Measurements from ENCODE around the gene LILRB3.
"Not testable (repeated sequence)": the region's sequence is repeated elsewhere in the genome, so short reads cannot be mapped to it uniquely, and the experiment has no call there.

LILRB3 gene

GRCh38 chr19:54208784-54209057 is 14.1 kb downstream of the LILRB3 start:
- H3K4me3 ChIP-seq (ENCODE audit: low read length) = no peak overlapping the region
- no peak for TF ChIP-seq ZNF274 (IDR thresholded peaks at IDR 0.05; ENCODE audit: low read depth, low read length)

DNA sequence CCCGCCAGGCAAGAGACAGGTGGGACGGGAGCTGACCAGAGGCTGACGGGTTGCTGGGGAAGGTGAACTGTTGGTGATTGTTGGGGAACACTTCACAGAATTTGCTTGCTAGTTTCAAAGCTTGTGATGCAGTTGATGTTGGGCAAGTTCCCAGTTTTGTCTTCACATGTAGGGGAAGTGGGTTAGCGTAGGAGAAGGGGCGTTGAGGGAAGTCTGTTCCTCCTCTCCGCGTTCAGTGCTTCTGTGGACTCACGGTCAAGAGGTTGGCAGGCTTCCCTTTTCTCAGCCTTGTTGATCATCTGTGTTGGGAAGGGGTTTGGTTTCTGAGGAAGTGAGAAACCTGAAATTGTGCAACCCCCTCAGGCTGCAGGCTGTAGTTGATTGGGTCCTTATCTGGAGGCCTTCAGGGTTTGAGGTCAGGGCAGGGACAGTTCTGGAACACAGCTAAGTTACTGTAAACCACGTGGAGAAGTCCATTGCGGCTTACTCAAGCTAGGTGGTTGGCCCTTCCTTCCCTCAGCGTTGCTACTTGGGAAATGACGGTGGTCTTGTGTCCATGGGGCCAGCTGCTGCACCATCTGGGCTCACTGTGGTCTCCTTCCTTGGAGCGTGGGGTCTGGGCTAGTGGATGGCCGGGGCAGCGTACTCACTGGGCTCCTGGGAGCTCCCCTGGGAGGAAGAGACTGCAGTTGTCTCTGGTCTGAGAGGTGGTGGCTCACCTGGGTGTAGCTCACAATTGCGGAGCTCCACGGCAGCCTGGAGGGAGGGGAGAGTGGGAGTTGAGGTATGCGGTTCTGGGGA is 14.6 kb downstream of the LILRB3 start:
- TF ChIP-seq ZNF274 (IDR thresholded peaks at IDR 0.05; ENCODE audit: low read depth, low read length) = no peak

DNA sequence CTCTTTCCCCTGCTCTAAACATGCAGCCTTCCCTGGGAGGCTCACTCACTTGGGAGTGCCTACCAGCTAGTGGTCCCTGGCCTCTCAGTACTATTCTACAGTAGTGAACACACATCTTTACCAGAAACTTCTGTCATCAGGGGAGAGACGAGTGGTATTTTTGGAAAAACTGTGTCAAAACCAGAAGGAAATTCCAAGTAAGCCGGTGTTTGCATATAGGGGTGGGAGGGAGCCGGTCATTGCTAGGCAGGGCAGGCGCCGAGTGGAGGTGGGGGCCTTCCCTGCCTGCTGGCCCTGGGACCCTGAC is 15.2 kb downstream of the LILRB3 start:
- H3K4me3 ChIP-seq (ENCODE audit: low read length) = no peak overlapping the region; the same call in 1 of the 2 replicates

More for the DNA sequence above, 14.6 kb downstream of the LILRB3 start:
- H3K4me3 ChIP-seq (ENCODE audit: low read length) = no peak overlapping the region

DNA sequence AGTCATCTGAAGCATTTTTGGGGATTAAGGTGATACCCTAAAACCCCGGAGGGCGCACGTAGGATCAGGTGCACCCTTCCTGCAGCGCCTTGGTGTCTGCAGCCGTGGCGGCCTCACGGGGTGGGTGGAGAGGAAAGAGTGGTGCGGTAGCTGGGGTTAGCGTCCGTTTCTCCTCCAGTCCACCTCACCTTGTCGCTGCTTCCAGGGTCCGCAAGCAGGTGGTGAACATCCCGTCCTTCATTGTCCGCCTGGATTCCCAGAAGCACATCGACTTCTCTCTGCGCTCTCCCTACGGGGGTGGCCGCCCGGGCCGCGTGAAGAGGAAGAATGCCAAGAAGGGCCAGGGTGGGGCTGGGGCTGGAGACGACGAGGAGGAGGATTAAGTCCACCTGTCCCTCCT is 15.6 kb downstream of the LILRB3 start:
- not testable (repeated sequence) for H3K4me3 ChIP-seq (ENCODE audit: low read length)

More for the DNA sequence above, 15.2 kb downstream of the LILRB3 start:
- TF ChIP-seq ZNF274 (IDR thresholded peaks at IDR 0.05; ENCODE audit: low read depth, low read length) = no peak

DNA sequence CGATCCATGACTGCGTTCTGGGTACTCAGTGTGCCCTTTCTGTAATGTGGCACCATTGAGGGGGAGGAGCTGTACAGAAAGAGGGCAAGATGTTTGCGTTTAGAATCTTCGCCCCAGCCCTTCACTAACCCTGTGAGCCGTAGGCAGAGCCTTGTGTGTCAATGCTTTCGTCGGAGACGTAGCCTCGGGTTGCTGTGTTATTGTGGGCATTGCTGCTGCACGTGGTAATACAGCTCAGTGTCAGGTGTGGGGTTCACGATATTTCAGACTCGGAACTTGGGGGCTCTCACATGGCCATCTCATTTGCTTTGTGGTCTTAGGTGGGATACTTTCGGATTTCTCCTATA is 16.0 kb downstream of the LILRB3 start:
- TF ChIP-seq ZNF274 (IDR thresholded peaks at IDR 0.05; ENCODE audit: low read depth, low read length) = no peak
- no peak overlapping the region; the same call in 1 of the 2 replicates for H3K4me3 ChIP-seq (ENCODE audit: low read length)

GRCh38 chr19:54206030-54206830 is 16.6 kb downstream of the LILRB3 start:
- H3K4me3 ChIP-seq (ENCODE audit: low read length) = no peak overlapping the region; the same call in 1 of the 2 replicates
- no peak for TF ChIP-seq ZNF274 (IDR thresholded peaks at IDR 0.05; ENCODE audit: low read depth, low read length)

- TF ChIP-seq ZNF274 (IDR thresholded peaks at IDR 0.05; ENCODE audit: low read depth, low read length) = no peak
- no peak overlapping the region for H3K4me3 ChIP-seq (ENCODE audit: low read length)
Measured at GRCh38 chr19:54204767-54205468, 17.9 kb downstream of the LILRB3 start.

- H3K4me3 ChIP-seq (ENCODE audit: low read length) = peak overlapping the region; percentile 97; the same call in 1 of the 2 replicates
- TF ChIP-seq ZNF274 (IDR thresholded peaks at IDR 0.05; ENCODE audit: low read depth, low read length) = no peak
Measured at GRCh38 chr19:54203151-54203611, 19.6 kb downstream of the LILRB3 start.

GRCh38 chr19:54201980-54202379 is 20.8 kb downstream of the LILRB3 start:
- no peak for TF ChIP-seq ZNF274 (IDR thresholded peaks at IDR 0.05; ENCODE audit: low read depth, low read length)
- peak overlapping the region; percentile 97 for H3K4me3 ChIP-seq (ENCODE audit: low read length)

- H3K4me3 ChIP-seq (ENCODE audit: low read length) = peak overlapping the region; percentile 97
- no peak for TF ChIP-seq ZNF274 (IDR thresholded peaks at IDR 0.05; ENCODE audit: low read depth, low read length)
Measured at GRCh38 chr19:54201172-54201701, 21.6 kb downstream of the LILRB3 start.

GRCh38 chr19:54199401-54199800 is 23.4 kb downstream of the LILRB3 start:
- no peak for TF ChIP-seq ZNF274 (IDR thresholded peaks at IDR 0.05; ENCODE audit: low read depth, low read length)
- H3K4me3 ChIP-seq (ENCODE audit: low read length) = no peak overlapping the region

DNA sequence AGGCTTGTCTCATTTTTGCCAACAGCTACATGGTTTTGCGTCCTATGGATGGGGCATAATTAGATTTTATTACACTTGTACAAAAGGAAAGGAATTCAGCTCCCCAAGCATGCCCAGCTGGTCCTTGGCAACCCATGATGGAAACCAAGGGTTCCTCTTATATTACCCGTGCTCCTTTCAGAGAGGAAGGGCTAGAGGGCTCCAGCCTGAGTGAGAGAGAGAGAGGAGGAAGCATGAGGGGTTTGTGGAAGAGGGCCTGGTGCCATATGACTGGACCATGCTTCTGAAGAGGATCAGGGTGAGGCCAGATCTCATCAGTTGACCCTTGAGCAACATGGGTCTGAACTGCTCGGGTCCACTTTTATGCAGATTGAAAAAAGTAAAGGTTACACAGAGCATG is 25.7 kb downstream of the LILRB3 start:
- H3K4me3 ChIP-seq (ENCODE audit: low read length) = no peak overlapping the region
- TF ChIP-seq ZNF274 (IDR thresholded peaks at IDR 0.05; ENCODE audit: low read depth, low read length) = no peak

GRCh38 chr19:54196536-54196935 is 26.3 kb downstream of the LILRB3 start:
- H3K4me3 ChIP-seq (ENCODE audit: low read length) = no peak overlapping the region
- no peak for TF ChIP-seq ZNF274 (IDR thresholded peaks at IDR 0.05; ENCODE audit: low read depth, low read length)

GRCh38 chr19:54194463-54194862 is 28.3 kb downstream of the LILRB3 start:
- not testable (repeated sequence) for H3K4me3 ChIP-seq (ENCODE audit: low read length)

DNA sequence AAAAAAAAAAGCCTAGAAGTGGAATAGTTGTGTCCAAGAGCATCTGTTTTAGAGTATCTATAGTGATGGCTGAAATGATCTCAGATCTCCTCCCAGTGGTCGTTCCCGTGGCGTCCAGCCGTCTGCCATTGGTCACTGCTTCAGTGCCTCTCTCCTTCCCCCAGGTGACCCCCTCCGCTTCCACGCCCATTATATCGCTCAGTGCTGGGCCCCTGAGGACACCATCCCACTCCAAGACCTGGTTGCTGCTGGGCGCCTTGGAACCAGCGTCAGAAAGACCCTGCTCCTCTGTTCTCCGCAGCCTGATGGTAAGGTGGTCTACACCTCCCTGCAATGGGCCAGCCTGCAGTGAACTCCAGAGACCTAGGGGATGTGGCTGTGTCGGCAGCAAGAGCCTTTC is 29.8 kb downstream of the LILRB3 start:
- H3K4me3 ChIP-seq (ENCODE audit: low read length) = no peak overlapping the region
- no peak for TF ChIP-seq ZNF274 (IDR thresholded peaks at IDR 0.05; ENCODE audit: low read depth, low read length)

Measured in GM08714 (cell line).